Heart left ventricle (tissue), 13 donors: ENCODE results near the gene SLC12A5.

Source experiments
- POLR2A ChIP-seq, 2 donors: fragments of 450-650 bp; IDR thresholded peaks; one replicate each; pipeline ENCODE4 v1.6.1; 2017; ENCODE audit warnings: antibody characterized with exemption in 2 of 2, mild to moderate bottlenecking in 2 of 2, moderate library complexity in 2 of 2
- TF ChIP-seq, protein P1 (sequence below), 12 donors: fragments of 200-600 bp; sonication (generic) in 4 of 12; IDR thresholded peaks; one replicate each; pipeline versions ENCODE4 v1.5.0 to v1.8.0; 2018 to 2022; ENCODE audit warnings: antibody characterized with exemption in 12 of 12, mild to moderate bottlenecking in 5 of 12
- donor health status: ischemic (EF 13 %, LVEDD 7.1; RV severe dilation, severe dysfunction).
- donor health status: DM: no; HTN: yes; CAD: no.
- donor health status: DM: no; HTN: no; CAD: no.
- donor health status: ischemic (EF 25% LVEDD 6.9; RV normal size, moderate dysfunction).
- donor health status: ischemic (EF 25% LVEDD 5.7; RV mildly dilated, moderate dysfunction).
- donor health status: ischemic (EF 35%, LVEDD 5.7; RV mildly dilated, moderate dysfunction).
- donor health status: nonischemic (EF 11% LVEDD 7.7; RV severe dilation, severe dysfunction).
- donor health status: DM: yes; HTN: yes; CAD: no.
- donor health status: PGD.
- donor health status: ischemic (EF 29% LVEDD 5.4; RV normal size, mild dysfunction).
- donor health status: nonischemic (EF 23%, LVEDD 6.1; RV moderate dilation, normal function).

DNA sequence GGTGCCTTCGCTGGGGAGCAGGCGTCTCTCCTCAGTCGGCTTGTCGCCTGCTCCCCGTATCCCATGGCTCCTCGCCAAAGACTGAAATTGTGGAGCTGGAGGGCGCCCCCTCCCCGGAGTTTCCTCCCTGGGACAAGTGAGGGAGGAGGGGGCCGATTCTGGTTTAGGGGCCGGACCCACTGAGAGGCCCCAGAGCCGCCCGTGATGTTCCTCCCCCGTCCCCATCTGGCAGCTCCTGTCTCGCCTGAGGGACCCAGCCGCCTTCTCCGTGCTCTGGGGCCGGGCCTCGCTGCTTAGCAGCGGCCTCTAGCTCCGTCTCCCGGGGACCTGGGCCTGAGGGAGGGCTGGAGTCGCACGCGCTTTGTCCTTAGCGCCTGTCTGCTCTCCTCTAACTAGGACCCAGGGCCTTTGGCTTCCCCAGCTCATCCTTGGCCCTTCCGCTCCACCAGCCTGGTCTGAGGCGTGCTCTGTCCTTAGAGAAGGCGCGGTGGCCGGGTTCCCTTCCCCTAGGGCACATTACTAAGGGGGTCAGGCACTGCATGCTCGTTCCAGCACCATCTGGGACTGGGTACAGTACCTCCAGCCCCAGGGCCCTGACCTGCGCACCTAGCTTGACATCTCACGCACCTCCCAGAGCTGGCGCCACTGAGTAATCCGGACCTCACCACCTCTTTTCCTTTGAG is 29.7 kb downstream of the SLC12A5 start:
- TF ChIP-seq, protein P1, sequence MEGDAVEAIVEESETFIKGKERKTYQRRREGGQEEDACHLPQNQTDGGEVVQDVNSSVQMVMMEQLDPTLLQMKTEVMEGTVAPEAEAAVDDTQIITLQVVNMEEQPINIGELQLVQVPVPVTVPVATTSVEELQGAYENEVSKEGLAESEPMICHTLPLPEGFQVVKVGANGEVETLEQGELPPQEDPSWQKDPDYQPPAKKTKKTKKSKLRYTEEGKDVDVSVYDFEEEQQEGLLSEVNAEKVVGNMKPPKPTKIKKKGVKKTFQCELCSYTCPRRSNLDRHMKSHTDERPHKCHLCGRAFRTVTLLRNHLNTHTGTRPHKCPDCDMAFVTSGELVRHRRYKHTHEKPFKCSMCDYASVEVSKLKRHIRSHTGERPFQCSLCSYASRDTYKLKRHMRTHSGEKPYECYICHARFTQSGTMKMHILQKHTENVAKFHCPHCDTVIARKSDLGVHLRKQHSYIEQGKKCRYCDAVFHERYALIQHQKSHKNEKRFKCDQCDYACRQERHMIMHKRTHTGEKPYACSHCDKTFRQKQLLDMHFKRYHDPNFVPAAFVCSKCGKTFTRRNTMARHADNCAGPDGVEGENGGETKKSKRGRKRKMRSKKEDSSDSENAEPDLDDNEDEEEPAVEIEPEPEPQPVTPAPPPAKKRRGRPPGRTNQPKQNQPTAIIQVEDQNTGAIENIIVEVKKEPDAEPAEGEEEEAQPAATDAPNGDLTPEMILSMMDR (IDR thresholded peaks at IDR 0.05): no peak
- TF ChIP-seq POLR2A (IDR thresholded peaks at IDR 0.05): no peak
